ENCODE data around the gene SCAI.

DNA sequence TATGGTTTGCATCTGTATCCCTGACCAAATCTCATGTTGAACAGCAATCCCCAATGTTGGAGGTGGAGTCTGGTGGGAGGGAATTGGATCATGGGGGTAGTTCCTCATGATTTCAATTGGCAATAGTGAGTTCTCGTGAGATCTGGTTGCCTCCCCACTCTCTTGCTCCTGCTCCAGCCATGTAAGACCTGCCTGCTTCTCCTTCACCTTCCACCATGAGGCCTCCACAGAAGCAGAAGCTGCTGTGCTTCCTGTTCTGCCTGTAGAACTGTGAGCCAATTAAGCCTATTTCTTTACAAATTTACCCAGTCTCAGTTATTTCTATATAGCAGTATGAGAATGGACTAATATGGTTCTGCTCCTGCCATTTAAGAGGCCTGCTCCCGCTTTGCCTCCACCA is 32.9 kb downstream of the SCAI start:
- TF ChIP-seq CTCF (IDR thresholded peaks at IDR 0.05 in 8 of 11, conservative IDR thresholded peaks at IDR 0.05 in 3 of 11) (no peak), POLR2A (IDR thresholded peaks at IDR 0.05) (no peak), POLR2AphosphoS5 (IDR thresholded peaks at IDR 0.05) (no peak)

Data from spleen (tissue), 7 donors.